ENCODE data around the gene CSRP2. TPM values are rescaled to one million over a fixed set of nuclear protein-coding genes. Genes with fewer than 3 reads are reported as not detected.

CSRP2 gene
- total RNA-seq, 1 donor from 2014 or later: 185 TPM

- peaks cover 20% of the 10 kb centered on the region for H3K36me3 Mint-ChIP-seq (ENCODE audit: low read depth, unreplicated experiment)
- H3K4me3 Mint-ChIP-seq (ENCODE audit: unreplicated experiment): peak overlapping the region; percentile 96
- DNase-seq (ENCODE audit: low spot score): peak; percentile 48
- H3K27ac Mint-ChIP-seq (ENCODE audit: unreplicated experiment): peak overlapping the region; percentile 90
- TF ChIP-seq, protein P1, sequence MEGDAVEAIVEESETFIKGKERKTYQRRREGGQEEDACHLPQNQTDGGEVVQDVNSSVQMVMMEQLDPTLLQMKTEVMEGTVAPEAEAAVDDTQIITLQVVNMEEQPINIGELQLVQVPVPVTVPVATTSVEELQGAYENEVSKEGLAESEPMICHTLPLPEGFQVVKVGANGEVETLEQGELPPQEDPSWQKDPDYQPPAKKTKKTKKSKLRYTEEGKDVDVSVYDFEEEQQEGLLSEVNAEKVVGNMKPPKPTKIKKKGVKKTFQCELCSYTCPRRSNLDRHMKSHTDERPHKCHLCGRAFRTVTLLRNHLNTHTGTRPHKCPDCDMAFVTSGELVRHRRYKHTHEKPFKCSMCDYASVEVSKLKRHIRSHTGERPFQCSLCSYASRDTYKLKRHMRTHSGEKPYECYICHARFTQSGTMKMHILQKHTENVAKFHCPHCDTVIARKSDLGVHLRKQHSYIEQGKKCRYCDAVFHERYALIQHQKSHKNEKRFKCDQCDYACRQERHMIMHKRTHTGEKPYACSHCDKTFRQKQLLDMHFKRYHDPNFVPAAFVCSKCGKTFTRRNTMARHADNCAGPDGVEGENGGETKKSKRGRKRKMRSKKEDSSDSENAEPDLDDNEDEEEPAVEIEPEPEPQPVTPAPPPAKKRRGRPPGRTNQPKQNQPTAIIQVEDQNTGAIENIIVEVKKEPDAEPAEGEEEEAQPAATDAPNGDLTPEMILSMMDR (IDR thresholded peaks at IDR 0.05; ENCODE audit: unreplicated experiment): no peak
- peaks cover 50% of the 10 kb centered on the region for H3K4me1 Mint-ChIP-seq (ENCODE audit: unreplicated experiment)
- H3K27me3 Mint-ChIP-seq (ENCODE audit: unreplicated experiment): peaks cover 5% of the 10 kb centered on the region
- no peaks in the 10 kb centered on the region for H3K9me3 Mint-ChIP-seq (ENCODE audit: unreplicated experiment)
Measured at GRCh38 chr12:76878099-76878898, 520 bp downstream of the CSRP2 start.

GRCh38 chr12:76876696-76877229 lies 2.1 kb downstream of the CSRP2 start:
- no peak for DNase-seq (ENCODE audit: low spot score)
- Mint-ChIP-seq H3K27ac (ENCODE audit: unreplicated experiment) (no peak overlapping the region), H3K9me3 (ENCODE audit: unreplicated experiment) (no peaks in the 10 kb centered on the region), H3K4me3 (ENCODE audit: unreplicated experiment) (peak overlapping the region; percentile 96), H3K27me3 (ENCODE audit: unreplicated experiment) (peaks cover 5% of the 10 kb centered on the region), H3K4me1 (ENCODE audit: unreplicated experiment) (peaks cover 50% of the 10 kb centered on the region), H3K36me3 (ENCODE audit: low read depth, unreplicated experiment) (peaks cover 24% of the 10 kb centered on the region)
- TF ChIP-seq, protein P1 (IDR thresholded peaks at IDR 0.05; ENCODE audit: unreplicated experiment): no peak

GRCh38 chr12:76874491-76875190 lies 4.2 kb downstream of the CSRP2 start:
- peaks cover 5% of the 10 kb centered on the region for H3K27me3 Mint-ChIP-seq (ENCODE audit: unreplicated experiment)
- no peak overlapping the region for H3K27ac Mint-ChIP-seq (ENCODE audit: unreplicated experiment)
- H3K4me3 Mint-ChIP-seq (ENCODE audit: unreplicated experiment): peak overlapping the region; percentile 1
- H3K9me3 Mint-ChIP-seq (ENCODE audit: unreplicated experiment): no peaks in the 10 kb centered on the region
- H3K4me1 Mint-ChIP-seq (ENCODE audit: unreplicated experiment): peaks cover 41% of the 10 kb centered on the region
- peaks cover 23% of the 10 kb centered on the region for H3K36me3 Mint-ChIP-seq (ENCODE audit: low read depth, unreplicated experiment)
- DNase-seq (ENCODE audit: low spot score): no peak
- TF ChIP-seq, protein P1 (IDR thresholded peaks at IDR 0.05; ENCODE audit: unreplicated experiment): no peak

DNA sequence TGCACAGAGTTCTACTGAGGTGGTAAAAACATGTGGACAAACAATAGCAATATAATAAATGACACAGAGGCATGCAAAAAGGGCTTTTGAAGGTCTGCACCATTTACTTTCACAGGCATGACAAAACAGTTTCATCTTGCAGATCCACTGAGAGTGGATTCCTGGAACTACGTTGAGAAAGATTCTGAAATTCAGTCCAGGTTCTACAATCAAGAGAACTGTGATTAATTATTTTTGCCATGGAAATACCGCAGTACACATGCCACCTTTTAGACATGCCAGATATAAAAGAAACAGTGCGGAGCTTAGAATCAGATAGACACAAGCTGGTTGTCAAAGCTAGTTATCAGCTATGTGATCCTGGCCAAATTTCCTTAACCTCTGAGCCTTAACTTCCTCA lies 4.8 kb downstream of the CSRP2 start:
- no peak overlapping the region for H3K4me3 Mint-ChIP-seq (ENCODE audit: unreplicated experiment)

More for the DNA sequence above, 4.8 kb downstream of the CSRP2 start:
- peaks cover 4% of the 10 kb centered on the region for H3K27me3 Mint-ChIP-seq (ENCODE audit: unreplicated experiment)
- peaks cover 24% of the 10 kb centered on the region for H3K36me3 Mint-ChIP-seq (ENCODE audit: low read depth, unreplicated experiment)
- DNase-seq (ENCODE audit: low spot score): no peak
- TF ChIP-seq, protein P1 (IDR thresholded peaks at IDR 0.05; ENCODE audit: unreplicated experiment): no peak
- no peaks in the 10 kb centered on the region for H3K9me3 Mint-ChIP-seq (ENCODE audit: unreplicated experiment)
- H3K27ac Mint-ChIP-seq (ENCODE audit: unreplicated experiment): no peak overlapping the region
- peaks cover 39% of the 10 kb centered on the region for H3K4me1 Mint-ChIP-seq (ENCODE audit: unreplicated experiment)
